ENCODE results near the gene PIK3R5.
"Not testable (repeated sequence)": the region's sequence is repeated elsewhere in the genome, so short reads cannot be mapped to it uniquely, and the experiment has no call there.

PIK3R5 gene

GRCh38 chr17:8984225-8984624 lies 18.7 kb upstream of the PIK3R5 start:
- not testable (repeated sequence) for DNase-seq

DNA sequence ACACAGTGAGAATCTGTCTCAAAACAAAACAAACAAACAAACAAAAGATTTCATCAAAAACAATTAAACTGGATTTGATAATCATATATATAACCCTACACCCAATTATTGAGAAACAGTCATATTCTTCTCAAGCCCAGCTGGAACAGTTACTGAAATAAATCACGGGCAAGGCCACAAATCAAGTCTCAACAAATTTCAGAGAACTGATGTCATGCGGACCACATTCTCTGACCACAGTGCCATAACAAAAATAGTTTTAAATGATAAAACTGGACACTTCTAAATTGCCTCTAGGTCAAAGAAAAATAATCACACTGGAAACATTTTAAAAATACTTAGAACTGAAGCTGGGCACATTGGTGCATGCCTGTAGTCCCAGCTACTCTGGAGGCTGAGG lies 15.9 kb upstream of the PIK3R5 start:
- no peak for DNase-seq

DNA sequence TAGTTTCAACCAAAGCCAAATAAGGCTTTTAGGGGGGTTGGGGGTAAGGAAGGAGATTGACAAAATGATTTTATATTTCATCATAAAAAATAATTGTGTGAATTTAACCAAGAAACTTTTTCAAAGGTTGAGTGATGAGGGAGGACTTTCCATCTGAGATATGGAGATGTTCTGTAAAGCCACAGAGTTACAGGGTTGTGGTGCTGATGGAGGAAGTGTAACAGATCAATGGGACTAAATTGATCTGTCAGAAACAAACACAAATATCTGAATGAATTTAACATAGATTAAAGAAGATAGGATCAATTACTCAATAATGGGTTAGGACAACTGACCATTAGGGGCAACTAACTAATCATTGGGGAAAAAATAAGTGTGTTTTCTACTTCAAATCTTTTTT lies 14.2 kb upstream of the PIK3R5 start:
- no peak for DNase-seq

- no peak for DNase-seq
Measured at GRCh38 chr17:8976638-8977037, 11.1 kb upstream of the PIK3R5 start.

DNA sequence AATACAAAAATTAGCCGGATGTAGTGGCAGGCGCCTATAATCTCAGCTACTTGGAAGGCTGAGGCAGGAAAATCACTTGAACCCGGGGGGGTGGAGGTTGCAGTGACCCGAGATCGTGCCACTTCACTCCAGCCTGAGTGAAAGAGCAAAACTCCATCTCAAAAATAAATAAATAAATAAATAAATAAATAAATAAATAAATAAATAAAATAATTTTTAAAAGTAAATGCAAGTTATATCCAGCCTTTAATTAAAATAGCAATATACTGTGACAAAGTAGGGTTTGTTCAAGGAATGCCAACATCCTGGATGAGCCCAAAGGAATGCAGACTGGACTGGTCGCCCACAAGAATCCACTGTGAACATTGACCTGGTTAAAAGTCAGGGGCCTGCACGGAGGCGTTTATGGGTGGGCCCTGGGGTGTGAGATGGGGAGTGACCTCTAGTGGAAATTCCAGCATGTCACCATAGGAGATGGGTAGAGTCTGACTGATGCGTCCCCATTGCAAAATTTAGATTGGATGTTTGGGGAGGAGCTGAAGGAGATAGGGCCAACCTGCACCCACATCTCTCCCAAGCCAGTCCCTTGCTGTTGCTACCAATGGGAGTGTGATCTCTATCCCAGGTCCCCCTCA lies 9.7 kb upstream of the PIK3R5 start:
- no peak for DNase-seq

- no peak for DNase-seq
Measured at GRCh38 chr17:8969901-8970300, 4.4 kb upstream of the PIK3R5 start.

DNA sequence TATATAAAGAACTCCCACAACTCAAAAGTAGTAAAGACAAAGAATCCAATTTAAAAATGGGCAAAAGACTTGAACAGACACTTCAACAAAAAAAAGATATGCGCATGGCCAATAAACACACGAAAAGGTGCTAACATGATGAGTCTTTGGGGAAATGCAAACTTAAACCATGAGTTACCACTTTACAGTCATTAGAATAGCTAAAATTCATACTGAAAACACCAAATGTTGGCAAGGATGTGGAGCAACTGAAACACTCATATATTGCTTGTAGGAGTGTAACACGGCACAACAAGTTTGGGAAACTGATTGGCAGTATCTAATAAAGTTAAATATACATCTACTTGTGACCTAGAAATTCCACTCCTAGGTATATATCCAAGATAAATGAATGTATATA lies 3.0 kb upstream of the PIK3R5 start:
- DNase-seq = no peak

DNA sequence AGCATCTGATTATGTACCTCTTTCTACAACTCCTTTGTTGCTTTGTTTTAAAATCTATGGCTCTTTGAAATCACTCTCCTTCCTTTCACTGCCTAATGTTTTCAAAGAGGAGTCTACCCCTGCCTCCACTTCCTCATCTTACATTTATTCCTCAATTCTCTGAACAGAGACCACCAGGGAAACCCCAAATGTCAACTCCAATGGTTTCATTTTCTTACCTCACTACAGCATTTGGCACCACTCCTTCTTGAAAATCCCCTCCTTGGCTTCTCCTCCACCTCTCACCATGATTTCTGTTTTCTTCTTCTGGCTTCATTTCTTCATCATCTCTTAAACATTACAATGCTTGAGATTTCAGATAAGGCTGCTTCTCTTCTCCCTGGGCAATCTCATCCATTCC lies 2.4 kb upstream of the PIK3R5 start:
- DNase-seq = no peak

- no peak for DNase-seq
Measured at GRCh38 chr17:8966926-8967325, 1.4 kb upstream of the PIK3R5 start.

GRCh38 chr17:8964801-8965393 lies 610 bp downstream of the PIK3R5 start:
- DNase-seq = no peak

GRCh38 chr17:8963647-8964258 lies 1.8 kb downstream of the PIK3R5 start:
- DNase-seq = no peak

DNA sequence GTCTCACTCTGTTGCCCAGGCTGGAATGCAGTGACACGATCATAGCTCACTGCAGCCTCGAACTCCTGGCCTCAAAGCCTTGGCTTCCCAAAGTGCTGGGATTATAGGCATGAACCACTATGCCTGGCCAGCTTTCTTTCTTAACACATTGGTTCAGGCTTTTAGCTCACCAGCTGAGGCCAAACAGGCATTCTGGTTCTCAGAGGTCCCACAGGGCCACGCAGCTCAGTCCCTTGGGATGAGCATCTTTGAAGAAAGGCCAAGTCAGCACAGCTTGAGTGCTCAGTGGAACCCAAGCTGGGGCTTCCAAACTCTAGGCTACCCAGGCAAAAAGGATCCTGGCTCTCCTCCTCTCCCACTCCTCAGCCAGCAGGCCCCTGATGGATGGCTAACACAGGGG lies 2.5 kb downstream of the PIK3R5 start:
- no peak for DNase-seq

DNA sequence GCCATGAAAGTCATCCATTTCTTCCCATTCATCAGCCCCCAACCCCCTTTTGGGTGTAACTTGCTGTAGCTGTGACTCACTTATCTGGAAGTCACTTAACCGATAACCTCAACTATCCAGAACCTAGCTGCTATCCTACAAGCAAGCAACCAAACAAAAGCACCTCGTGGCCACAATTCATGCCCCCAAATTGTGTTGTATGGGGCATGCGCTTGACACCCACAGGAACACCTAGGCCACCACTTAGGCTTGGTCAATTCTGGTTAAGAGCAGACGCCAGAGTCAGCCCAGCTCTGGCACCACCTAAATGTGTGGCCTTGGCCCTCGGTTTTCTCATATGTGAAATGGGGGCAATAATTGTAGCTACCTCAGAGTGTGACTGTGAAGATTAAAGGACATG lies 3.7 kb downstream of the PIK3R5 start:
- no peak for DNase-seq

GRCh38 chr17:8960325-8961140 lies 5.0 kb downstream of the PIK3R5 start:
- no peak for DNase-seq

DNA sequence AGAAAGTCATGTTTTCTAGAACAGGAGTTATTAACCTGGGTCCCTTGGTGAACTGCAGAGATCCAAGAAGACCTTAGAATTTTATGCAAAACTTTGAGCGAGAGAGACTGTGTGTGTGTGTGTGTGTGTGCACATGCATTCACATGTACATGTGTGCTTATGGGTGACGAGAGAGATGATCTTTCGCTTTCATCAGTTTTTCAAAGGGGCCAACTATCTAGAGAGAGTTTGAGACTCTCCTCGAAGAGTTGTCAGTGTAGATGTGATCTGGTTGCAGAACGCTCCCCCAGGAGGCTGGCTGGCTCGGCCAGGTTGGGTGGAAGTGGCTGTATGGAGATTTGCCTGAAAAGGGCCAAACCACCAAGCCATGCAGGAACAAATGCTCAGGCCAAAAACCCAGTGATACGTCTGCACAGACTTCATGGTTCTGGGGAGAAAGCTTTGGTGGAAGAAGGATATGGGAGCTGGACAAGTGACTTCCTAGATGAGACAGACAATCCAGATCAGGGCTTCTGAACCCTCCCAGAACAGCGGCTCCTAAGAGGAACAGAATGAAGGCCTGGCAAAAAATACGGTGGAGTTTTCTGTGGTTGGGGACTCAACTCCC lies 6.1 kb downstream of the PIK3R5 start:
- DNase-seq = no peak

GRCh38 chr17:8957721-8958120 lies 7.8 kb downstream of the PIK3R5 start:
- DNase-seq = no peak

DNA sequence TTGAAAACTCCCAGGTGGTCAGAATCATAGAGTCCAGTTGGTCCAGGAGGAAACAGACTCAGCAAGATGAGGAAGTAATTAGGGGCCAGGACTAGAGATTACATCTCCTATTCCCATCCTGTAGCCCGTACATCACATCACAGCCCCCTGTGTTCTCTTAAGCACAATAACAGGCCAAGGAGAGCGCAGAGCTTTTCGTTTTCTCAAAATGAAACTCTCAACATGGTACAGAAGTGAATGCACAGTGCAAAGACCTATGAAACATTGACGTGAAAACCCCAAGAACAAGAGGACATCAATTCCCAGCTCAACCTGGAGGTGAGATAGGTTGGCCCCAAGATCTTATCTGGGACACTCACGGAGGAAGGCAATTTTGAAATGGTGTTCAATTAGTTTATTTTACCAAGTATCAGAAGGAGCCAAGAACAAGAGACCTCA lies 9.0 kb downstream of the PIK3R5 start:
- no peak for DNase-seq

DNA sequence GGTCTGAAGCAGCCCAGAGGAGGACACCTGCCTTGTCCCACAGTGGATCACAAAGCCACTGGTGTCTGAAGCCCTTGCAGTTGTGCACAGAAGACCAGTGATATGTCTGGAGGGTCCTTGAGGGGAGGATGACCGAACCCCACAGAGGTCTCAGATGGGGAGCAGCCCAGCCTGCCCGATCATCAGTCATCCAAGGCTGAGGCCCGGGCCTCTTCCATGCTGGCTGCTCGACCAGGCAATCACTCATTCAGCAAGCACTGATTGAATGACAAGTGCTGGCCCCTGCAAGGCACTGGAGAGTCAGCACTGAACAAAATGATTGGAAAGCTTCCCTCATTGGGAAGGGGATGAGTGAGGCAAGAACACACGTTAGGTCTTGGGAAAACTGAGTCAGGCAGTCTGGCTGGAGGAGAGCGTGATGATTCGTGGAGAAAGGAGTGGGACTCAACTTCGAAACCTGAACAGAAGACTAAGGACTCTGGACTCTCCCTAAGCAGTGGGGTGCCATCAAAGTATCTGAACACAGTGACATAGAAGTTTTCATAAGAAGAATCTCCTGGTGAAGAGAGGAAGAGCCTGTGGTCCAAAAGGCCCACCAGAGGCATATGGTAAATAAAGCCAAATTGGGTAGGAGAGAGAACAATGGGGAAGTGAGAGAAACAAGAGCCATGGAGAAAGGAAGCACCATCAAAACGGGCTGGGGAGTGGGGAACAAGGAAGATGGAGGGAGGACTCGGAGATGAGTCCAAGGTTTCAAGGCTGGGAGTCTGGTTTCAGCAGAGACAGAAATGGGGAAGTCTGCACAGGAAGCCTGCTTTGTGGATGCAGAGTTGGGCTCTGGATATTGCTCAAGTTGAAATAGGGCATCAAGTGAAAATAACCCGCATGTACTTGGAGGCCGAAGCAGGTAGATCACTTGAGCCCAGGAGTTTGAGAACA lies 10.2 kb downstream of the PIK3R5 start:
- DNase-seq = no peak

GRCh38 chr17:8954339-8954738 lies 11.2 kb downstream of the PIK3R5 start:
- DNase-seq = no peak

DNA sequence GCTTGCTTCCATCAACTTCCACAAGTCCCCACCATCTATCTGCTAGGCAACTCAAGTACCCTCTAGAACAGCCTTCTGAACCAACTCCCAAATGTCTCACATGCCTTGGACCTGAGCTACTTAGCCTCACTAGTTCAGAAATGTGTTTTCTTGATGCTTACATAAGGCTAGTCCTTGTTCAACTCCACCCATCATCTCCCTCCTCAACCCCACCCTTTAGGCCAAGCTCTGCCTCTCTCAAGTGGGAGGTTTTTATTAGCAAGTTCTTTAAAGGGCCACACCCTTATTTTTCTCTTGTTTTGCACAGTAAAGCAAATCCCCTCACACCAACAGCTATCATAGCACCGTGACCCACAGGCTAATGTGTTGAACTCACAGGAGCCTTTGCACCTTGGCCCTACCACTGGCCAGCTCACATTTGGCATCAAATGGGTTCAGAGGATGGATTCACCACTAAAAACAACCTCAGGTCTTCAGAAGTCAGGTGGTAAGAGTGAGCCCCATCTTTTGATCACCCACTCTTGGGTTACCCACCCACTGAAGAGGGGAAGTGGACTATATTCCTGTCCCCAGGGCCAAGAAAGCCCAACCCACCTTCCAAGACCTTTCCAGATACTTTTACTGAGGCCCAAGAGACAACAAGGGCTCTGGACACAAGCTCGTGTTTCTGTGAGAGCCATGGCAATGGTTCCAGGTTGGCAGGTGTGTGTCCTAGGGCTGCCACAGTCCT lies 12.2 kb downstream of the PIK3R5 start:
- DNase-seq = no peak

- DNase-seq = no peak
Measured at GRCh38 chr17:8952191-8952590, 13.3 kb downstream of the PIK3R5 start.

Data from fibroblast of skin of right biceps (primary cell).